ENCODE results near the gene RYR3. TPM values are rescaled to one million over a fixed set of nuclear protein-coding genes. Genes with fewer than 3 reads are reported as not detected.

The RYR3 gene
- total RNA-seq, 1 donor from 2014 or later = 0.75 TPM

- H3K4me3 ChIP-seq (ENCODE audit: low read depth, low read length) = no peak overlapping the region
- peak; percentile 4 for DNase-seq (ENCODE audit: low read depth)
- TF ChIP-seq, protein P1, sequence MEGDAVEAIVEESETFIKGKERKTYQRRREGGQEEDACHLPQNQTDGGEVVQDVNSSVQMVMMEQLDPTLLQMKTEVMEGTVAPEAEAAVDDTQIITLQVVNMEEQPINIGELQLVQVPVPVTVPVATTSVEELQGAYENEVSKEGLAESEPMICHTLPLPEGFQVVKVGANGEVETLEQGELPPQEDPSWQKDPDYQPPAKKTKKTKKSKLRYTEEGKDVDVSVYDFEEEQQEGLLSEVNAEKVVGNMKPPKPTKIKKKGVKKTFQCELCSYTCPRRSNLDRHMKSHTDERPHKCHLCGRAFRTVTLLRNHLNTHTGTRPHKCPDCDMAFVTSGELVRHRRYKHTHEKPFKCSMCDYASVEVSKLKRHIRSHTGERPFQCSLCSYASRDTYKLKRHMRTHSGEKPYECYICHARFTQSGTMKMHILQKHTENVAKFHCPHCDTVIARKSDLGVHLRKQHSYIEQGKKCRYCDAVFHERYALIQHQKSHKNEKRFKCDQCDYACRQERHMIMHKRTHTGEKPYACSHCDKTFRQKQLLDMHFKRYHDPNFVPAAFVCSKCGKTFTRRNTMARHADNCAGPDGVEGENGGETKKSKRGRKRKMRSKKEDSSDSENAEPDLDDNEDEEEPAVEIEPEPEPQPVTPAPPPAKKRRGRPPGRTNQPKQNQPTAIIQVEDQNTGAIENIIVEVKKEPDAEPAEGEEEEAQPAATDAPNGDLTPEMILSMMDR (conservative IDR thresholded peaks at IDR 0.05; ENCODE audit: low read depth, low read length) = no peak
Observed at GRCh38 chr15:33848011-33848410, 537.2 kb downstream of the RYR3 start.

DNA sequence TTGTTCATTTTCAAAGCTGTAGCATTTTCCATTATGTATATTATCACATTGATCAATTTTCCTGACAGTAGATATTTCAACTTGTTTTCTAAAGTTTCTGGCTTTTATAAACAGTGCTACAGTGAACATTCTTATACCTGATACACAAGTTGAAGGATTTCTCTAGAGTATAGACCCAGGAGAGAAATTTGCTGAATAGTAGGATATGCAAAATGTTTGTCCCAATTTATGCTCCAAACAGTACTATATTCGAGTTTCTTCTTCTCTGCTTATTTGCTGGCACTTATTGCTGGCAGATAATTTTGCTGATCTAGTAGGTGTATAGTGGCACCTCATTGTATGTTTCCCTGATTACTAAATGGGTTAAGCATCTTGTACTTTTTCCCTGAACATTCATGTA, 540.3 kb downstream of the RYR3 start:
- no peak for DNase-seq (ENCODE audit: low read depth)
- TF ChIP-seq, protein P1 (conservative IDR thresholded peaks at IDR 0.05; ENCODE audit: low read depth, low read length) = no peak
- H3K4me3 ChIP-seq (ENCODE audit: low read depth, low read length) = no peak overlapping the region

- DNase-seq (ENCODE audit: low read depth) = no peak
- H3K4me3 ChIP-seq (ENCODE audit: low read depth, low read length) = no peak overlapping the region
- TF ChIP-seq, protein P1 (conservative IDR thresholded peaks at IDR 0.05; ENCODE audit: low read depth, low read length) = no peak
Observed at GRCh38 chr15:33852094-33852493, 541.3 kb downstream of the RYR3 start.

DNA sequence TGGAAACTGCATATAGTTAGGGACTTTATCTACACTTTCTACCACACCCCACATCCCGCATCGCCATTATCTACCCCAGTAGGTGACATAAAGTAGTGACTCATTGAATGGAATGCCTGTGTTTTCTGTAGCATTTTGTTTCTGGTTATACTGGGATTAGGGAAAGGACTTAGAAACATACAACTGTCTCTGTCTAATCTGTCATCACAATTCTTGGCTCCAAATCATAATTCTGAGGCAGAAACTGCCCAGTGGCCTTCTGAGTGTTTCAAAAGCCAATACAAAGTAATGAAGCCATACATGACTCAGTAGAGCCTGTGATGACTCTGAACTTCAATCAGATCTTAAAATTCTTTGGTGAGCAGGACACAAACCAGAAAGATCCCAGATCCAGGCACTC, 541.8 kb downstream of the RYR3 start:
- H3K4me3 ChIP-seq (ENCODE audit: low read depth, low read length) = no peak overlapping the region
- TF ChIP-seq, protein P1 (conservative IDR thresholded peaks at IDR 0.05; ENCODE audit: low read depth, low read length) = no peak
- no peak for DNase-seq (ENCODE audit: low read depth)

DNA sequence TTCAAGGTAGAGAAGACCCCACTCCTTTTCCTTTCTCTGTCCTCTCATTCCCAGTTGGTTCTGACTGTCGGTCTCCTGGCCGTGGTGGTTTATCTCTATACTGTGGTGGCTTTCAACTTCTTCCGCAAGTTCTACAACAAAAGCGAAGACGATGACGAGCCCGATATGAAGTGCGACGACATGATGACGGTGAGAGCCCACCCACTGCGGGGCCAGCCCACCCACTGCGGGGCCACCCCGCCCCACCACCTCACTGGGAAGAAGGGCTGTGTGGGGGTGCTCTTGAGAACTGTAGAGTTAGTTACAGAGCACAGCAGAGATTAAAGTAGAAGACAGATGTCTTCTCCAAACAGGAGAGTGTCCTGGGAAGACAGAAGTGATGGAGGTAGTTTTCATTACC, 547.0 kb downstream of the RYR3 start:
- TF ChIP-seq, protein P1 (conservative IDR thresholded peaks at IDR 0.05; ENCODE audit: low read depth, low read length) = no peak
- no peak overlapping the region for H3K4me3 ChIP-seq (ENCODE audit: low read depth, low read length)
- DNase-seq (ENCODE audit: low read depth) = no peak

DNA sequence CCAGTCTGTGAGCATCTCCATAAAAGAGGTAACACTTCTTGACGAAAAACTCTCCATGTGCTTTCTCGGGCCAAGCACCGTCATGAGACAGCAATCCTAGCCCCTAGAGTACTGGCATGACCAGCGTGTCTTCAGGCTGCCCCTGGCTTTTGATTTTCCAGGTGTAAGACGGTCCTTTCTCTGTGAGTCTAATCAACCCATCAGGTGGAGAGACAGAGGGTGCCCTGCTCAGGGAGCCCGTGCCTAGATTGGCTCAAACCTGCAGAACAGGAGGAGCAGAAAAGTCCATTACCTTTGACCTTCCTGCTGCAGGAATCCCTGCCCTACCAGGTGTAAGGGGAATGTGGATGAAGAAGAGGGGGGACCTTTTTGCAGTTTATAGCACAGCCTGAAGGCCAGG, 548.1 kb downstream of the RYR3 start:
- no peak for DNase-seq (ENCODE audit: low read depth)
- H3K4me3 ChIP-seq (ENCODE audit: low read depth, low read length) = no peak overlapping the region
- TF ChIP-seq, protein P1 (conservative IDR thresholded peaks at IDR 0.05; ENCODE audit: low read depth, low read length) = no peak

GRCh38 chr15:33859992-33860545, 549.3 kb downstream of the RYR3 start:
- TF ChIP-seq, protein P1 (conservative IDR thresholded peaks at IDR 0.05; ENCODE audit: low read depth, low read length) = no peak
- no peak for DNase-seq (ENCODE audit: low read depth)
- no peak overlapping the region for H3K4me3 ChIP-seq (ENCODE audit: low read depth, low read length)

All from epithelial cell of proximal tubule (primary cell).